HG03045 (cell line): ENCODE data around the gene PDE4D.

Experiments
- ATAC-seq: cut with Tn5 transposase; IDR thresholded peaks from one replicate; pipeline ENCODE4 v1.9.1; 2021; ENCODE audit warnings: mild to moderate bottlenecking, moderate library complexity; ENCODE audit not compliant: unreplicated experiment

PDE4D gene

GRCh38 chr5:59840200-59840601, 53.3 kb downstream of the PDE4D start:
- no peak for ATAC-seq

- no peak for ATAC-seq
Observed at GRCh38 chr5:59838989-59839388, 54.5 kb downstream of the PDE4D start.

GRCh38 chr5:59838067-59838466, 55.5 kb downstream of the PDE4D start:
- no peak for ATAC-seq

GRCh38 chr5:59837071-59837470, 56.5 kb downstream of the PDE4D start:
- ATAC-seq: no peak

GRCh38 chr5:59835800-59836199, 57.7 kb downstream of the PDE4D start:
- ATAC-seq: no peak

GRCh38 chr5:59833448-59833847, 60.1 kb downstream of the PDE4D start:
- ATAC-seq: no peak

GRCh38 chr5:59832577-59833301, 60.8 kb downstream of the PDE4D start:
- ATAC-seq: no peak

GRCh38 chr5:59831326-59832010, 62.1 kb downstream of the PDE4D start:
- ATAC-seq: no peak

- ATAC-seq: no peak
Observed at GRCh38 chr5:59830536-59831200, 62.9 kb downstream of the PDE4D start.

- no peak for ATAC-seq
Observed at GRCh38 chr5:59829922-59830321, 63.6 kb downstream of the PDE4D start.

- ATAC-seq: no peak
Observed at GRCh38 chr5:59829386-59829785, 64.1 kb downstream of the PDE4D start.

- no peak for ATAC-seq
Observed at GRCh38 chr5:59828623-59829022, 64.9 kb downstream of the PDE4D start.

- ATAC-seq: no peak
Observed at GRCh38 chr5:59826996-59827395, 66.5 kb downstream of the PDE4D start.

- no peak for ATAC-seq
Observed at GRCh38 chr5:59823420-59823819, 70.1 kb downstream of the PDE4D start.

GRCh38 chr5:59819806-59820205, 73.7 kb downstream of the PDE4D start:
- ATAC-seq: no peak

- no peak for ATAC-seq
Observed at GRCh38 chr5:59817536-59817935, 76.0 kb downstream of the PDE4D start.

GRCh38 chr5:59816654-59817300, 76.7 kb downstream of the PDE4D start:
- ATAC-seq: no peak

- ATAC-seq: no peak
Observed at GRCh38 chr5:59814537-59814872, 79.0 kb downstream of the PDE4D start.

GRCh38 chr5:59813761-59814536, 79.6 kb downstream of the PDE4D start:
- ATAC-seq: peak; percentile 46

- peak; percentile 64 for ATAC-seq
Observed at GRCh38 chr5:59810041-59810440, 83.5 kb downstream of the PDE4D start.

- ATAC-seq: no peak
Observed at GRCh38 chr5:59807806-59808205, 85.7 kb downstream of the PDE4D start.
